H1 (cell line): Measurements from ENCODE around the gene ZDHHC3. TPM values are rescaled to one million over a fixed set of nuclear protein-coding genes. Genes with fewer than 3 reads are reported as not detected.

ENCODE experiments used
- BACH1 ChIP-seq: IDR thresholded peaks from 2 replicates; pipeline ENCODE4 v1.6.1; 2012; ENCODE audit warnings: low read length, improper control_type of control experiment
- FOSL1 ChIP-seq: IDR thresholded peaks from 2 replicates; pipeline ENCODE4 v1.6.1; 2011; ENCODE audit warnings: mild to moderate bottlenecking, low read depth, low read length, moderate library complexity; ENCODE audit not compliant: insufficient read depth
- GABPA ChIP-seq: IDR thresholded peaks from 2 replicates; pipeline ENCODE4 v1.6.1; 2011; ENCODE audit warnings: mild to moderate bottlenecking, low read length, moderate library complexity, borderline replicate concordance; ENCODE audit not compliant: insufficient read depth
- JUND ChIP-seq: IDR thresholded peaks from 2 replicates; pipeline ENCODE4 v1.6.1; 2011; ENCODE audit warnings: mild to moderate bottlenecking, improper control_type of control experiment, low read length
- MAFK ChIP-seq: IDR thresholded peaks from 2 replicates; pipeline ENCODE4 v1.6.1; 2012; ENCODE audit warnings: low read depth, mild to moderate bottlenecking, improper control_type of control experiment, low read length
- TEAD4 ChIP-seq: IDR thresholded peaks from 2 replicates; pipeline ENCODE4 v1.6.1; 2012; ENCODE audit warnings: low read depth, low read length, inconsistent platforms, mixed read lengths
- polyA plus RNA-seq, 7 experiments: library from polyadenylated mRNA; depleted of rRNA in 3 of 7; stranded (reverse) in 5 of 7; unstranded in 2 of 7; fragments of >200 nt in 5 of 7; fragments of 200-250 nt in 2 of 7; gene quantifications; 1 replicate in 5 of 7; 2 replicates in 1 of 7; 4 replicates in 1 of 7; pipeline versions ENCODE4 v1.2.1 to v1.2.3, GENCODE V29; 2011 to 2013; ENCODE audit warnings: missing spikeins in 2 of 7, mixed read lengths in 2 of 7
- total RNA-seq: library from RNA; stranded (reverse); fragmentation: NEBNext Ultra II Directional; extraction: Animal tissue kit (Norgen Biotek cat#: 25700); gene quantifications from 2 replicates; pipeline ENCODE4 v1.2.1, GENCODE V29; 2021

ZDHHC3 gene
- total and polyA plus RNA-seq, 2 of the 8 experiments (the other 6 are each of a cell fraction or from before 2014, with no cell fraction given), result 77.4 to 88.7 TPM

DNA sequence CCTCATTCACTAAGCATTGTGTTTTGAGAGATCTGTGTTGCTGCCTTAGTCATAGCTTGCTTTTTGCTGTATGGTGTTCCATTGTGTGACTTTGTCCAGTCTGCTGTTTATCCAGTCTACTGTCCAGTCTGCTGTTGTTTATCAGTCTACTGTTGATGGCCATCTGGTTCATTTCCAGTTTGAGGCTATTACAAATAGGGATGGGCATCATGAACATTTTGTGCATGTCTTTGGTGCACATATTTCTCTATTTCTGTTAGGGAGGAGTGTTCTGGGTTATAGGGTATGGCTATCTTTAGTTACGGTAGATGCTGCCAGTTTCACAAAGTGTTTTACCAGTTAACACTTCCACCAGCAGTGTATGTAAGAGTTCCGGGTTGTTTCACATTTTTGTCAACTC lies 27.9 kb upstream of the ZDHHC3 start (continued):
- no peak for TF ChIP-seq TEAD4
- TF ChIP-seq FOSL1, result no peak
- no peak for TF ChIP-seq JUND
- TF ChIP-seq MAFK, result no peak
- TF ChIP-seq BACH1, result no peak
- no peak for TF ChIP-seq GABPA
